GM23338 (cell line): ENCODE results near the gene GRXCR2.

ENCODE experiments used
- EZH2 ChIP-seq: fragments of 200-600 bp; sonication (generic); IDR thresholded peaks from one replicate; pipeline ENCODE4 v1.8.0; 2017; ENCODE audit warnings: antibody characterized with exemption, mild to moderate bottlenecking, low read depth; ENCODE audit not compliant: unreplicated experiment
- POLR2AphosphoS5 ChIP-seq: IDR thresholded peaks from 2 replicates; pipeline ENCODE4 v1.6.1; 2016; ENCODE audit warnings: antibody characterized with exemption, low read depth
- TF ChIP-seq, protein P1 (sequence below), 2 experiments: fragments of 200-600 bp in 1 of 2; sonication (generic) in 1 of 2; conservative IDR thresholded peaks; 2 replicates each; pipeline versions ENCODE4 v1.5.1 to v1.6.1; 2016 to 2017; ENCODE audit warnings: antibody characterized with exemption in 2 of 2, low read depth in 2 of 2, mild to moderate bottlenecking in 2 of 2, moderate library complexity in 1 of 2

- TF ChIP-seq, protein P1, sequence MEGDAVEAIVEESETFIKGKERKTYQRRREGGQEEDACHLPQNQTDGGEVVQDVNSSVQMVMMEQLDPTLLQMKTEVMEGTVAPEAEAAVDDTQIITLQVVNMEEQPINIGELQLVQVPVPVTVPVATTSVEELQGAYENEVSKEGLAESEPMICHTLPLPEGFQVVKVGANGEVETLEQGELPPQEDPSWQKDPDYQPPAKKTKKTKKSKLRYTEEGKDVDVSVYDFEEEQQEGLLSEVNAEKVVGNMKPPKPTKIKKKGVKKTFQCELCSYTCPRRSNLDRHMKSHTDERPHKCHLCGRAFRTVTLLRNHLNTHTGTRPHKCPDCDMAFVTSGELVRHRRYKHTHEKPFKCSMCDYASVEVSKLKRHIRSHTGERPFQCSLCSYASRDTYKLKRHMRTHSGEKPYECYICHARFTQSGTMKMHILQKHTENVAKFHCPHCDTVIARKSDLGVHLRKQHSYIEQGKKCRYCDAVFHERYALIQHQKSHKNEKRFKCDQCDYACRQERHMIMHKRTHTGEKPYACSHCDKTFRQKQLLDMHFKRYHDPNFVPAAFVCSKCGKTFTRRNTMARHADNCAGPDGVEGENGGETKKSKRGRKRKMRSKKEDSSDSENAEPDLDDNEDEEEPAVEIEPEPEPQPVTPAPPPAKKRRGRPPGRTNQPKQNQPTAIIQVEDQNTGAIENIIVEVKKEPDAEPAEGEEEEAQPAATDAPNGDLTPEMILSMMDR (conservative IDR thresholded peaks at IDR 0.05; ENCODE audit: low read depth in 2 of 2): no peak
- no peak for TF ChIP-seq POLR2AphosphoS5
- TF ChIP-seq EZH2: no peak
Measured at GRCh38 chr5:145874765-145875164, 2.0 kb upstream of the GRXCR2 start.
